Hippocampal formation (tissue), 2 donors: Measurements from ENCODE around the gene MYLK4.
A peak's percentile ranks its signal among the peaks of the same experiment; 100 is the strongest.

Source experiments
- DNase-seq, 2 donors: peaks; one replicate each; lab custom pipeline; 2025; lab: John Stamatoyannopoulos, UW

MYLK4 gene

DNA sequence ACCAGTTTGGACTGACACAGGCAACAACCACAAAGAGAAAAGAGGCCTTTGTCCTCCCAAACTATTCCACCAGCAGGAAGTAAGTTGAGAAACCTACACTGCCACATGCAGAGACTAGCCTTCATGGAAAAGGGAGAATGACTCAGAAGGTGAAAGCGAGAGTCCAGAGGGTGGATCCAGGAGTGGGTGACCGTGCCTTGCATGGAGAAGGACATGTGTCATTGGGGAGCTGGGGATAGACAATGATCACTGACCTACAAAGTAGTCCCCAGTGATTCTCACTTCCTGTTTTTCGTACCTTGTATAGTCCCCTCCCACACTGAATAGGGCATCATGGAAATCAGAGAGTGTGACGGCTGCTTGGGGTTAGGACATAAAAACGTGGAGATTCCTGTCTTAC is 91.9 kb downstream of the MYLK4 start:
- no peak for DNase-seq

DNA sequence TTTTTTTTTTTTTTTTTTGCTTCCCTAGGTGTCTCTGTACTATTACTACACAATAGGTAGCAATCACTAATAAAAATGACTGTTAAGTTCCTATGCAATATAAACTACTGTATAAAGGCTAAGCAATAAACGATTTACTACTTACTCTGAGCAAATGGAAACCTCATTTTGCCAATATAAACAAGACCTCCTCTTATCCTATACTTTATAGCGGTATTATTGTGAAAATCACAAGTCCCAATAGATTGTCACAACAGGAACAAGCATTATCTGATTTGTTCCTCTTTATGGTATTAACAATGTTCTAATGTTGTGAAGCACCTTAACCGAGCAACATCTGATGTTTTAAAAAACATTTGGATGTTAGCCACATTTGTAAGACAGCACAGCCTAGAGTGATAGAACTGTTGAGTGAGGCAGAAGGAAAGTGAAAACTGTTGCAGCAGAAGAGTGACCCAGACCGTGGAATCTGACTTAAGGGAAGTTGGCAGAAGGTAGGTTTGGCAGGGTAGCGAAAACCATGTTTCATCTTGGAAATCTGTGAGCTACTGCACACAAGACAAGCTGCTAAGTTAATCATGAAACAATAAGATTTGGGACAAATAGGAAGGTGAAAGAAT is 94.2 kb downstream of the MYLK4 start:
- DNase-seq = no peak

GRCh38 chr6:2655844-2656433 is 94.8 kb downstream of the MYLK4 start:
- no peak for DNase-seq

DNA sequence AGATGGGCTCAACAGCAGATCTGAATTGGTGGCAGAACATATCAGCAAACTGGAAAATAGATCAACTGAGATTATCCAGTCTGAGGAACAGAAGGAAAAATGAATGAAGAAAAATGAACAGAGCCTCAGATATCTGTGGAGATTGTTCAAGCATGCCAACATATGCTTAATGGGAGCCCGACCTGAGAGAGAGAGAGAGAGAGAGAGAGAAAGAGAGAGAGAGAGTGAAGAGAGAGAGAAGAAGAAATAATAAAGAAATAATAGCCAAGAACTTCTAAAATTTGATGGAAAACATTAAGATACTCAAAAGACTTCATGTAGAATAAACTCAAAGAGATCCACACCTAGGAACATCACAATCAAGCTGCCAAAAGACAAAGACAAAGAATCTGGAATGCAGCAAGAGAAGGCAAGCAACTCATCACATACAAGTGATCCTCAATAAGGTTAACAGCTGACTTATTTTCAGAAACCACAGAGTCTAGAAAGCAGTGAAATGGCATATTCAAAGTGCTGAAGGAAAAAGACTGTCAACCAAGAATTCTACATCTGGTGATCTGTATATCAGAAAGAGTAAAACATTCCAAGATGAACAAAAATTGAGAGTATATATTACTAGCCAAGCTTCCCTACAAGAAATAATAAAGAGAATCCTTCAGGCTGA is 97.2 kb downstream of the MYLK4 start:
- DNase-seq = no peak

GRCh38 chr6:2652611-2653010 is 98.1 kb downstream of the MYLK4 start:
- DNase-seq = no peak

- no peak for DNase-seq
Measured at GRCh38 chr6:2651961-2652360, 98.8 kb downstream of the MYLK4 start.

GRCh38 chr6:2651536-2651935 is 99.2 kb downstream of the MYLK4 start:
- DNase-seq = no peak

DNA sequence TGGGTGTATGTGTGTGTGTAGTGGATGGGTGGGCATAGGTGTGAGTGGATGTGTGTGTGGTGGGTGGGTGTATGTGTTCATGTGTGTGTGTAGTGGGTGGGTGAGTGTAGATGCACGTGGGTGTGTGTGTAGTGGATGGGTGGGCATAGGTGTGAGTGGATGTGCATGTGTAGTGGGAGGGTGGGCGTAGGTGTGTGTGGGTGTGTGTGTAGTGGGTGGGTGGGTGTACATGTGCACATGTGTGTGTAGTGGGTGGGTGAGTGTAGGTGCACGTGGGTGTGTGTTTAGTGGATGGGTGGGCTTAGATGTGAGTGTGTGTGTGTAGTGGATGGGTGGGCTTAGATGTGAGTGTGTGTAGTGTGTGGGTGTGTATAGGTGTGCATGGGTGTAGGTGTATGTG is 104.4 kb downstream of the MYLK4 start:
- DNase-seq = no peak

DNA sequence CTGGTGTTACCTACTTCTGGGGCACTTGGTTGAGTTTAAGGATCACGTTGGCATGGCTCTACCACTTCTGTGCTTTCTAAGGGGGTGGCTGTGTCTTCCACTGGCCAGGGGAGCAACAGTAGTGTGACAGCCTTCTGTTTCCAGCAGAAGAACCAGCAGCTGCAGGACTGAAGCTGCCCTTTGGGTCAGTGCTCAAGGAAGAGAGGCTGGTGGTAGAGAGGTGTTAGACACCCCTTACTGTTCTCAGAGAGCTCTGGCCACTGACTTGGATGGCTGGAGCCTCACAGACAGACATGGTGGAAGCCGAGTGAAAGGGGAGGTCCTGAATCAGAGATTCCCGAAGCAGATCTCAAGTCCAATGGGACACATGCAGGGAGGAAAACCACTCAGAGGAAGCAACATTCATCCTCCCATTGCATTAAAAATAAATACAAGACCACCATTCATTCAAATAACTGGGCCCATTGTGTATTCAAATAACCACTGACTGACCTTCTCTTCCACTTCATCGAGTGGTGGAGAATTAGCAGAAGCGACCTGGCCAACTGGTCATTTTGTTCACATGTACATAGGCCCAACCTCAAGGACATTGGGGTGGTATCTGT is 106.7 kb downstream of the MYLK4 start:
- DNase-seq = no peak

DNA sequence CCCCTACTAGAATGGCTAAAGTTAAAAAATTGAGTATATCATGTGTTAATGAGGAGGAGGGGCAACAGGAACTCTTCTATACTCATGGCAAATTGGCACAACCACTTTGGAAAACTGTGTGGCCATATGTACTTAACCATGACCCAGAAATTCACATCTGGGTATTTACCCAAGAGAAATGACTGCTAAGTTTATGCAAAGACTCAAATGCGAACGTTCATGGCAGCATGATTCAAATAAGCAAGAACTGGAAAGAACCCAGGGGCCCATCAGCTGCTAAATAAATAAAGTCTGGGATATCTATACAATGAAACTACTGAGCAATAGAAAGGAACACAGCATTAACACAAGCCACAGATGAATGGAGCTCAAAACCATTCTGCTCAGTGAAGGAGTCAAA is 107.6 kb downstream of the MYLK4 start:
- no peak for DNase-seq

- DNase-seq = no peak
Measured at GRCh38 chr6:2641044-2641725, 109.5 kb downstream of the MYLK4 start.

DNA sequence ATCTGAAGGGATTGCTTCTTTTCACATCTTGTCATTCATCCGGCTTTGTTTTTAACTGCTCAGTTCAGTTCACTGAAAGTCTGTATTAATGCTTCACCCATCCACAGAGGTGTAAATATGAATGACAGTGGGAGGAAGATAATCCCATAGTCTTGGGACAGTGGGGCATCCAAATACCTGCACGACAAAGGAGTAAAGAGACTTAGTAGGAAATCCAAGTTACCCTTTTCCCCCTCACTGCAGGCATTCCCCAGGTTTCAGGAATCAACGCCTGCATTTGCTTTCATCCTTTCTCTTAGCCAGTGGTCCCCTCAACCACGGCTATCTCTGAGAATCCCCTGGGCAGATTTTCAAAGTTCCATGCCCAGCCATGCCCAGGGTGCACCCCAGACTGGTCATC is 110.2 kb downstream of the MYLK4 start:
- DNase-seq = no peak

- DNase-seq = no peak
Measured at GRCh38 chr6:2639896-2640295, 110.8 kb downstream of the MYLK4 start.

DNA sequence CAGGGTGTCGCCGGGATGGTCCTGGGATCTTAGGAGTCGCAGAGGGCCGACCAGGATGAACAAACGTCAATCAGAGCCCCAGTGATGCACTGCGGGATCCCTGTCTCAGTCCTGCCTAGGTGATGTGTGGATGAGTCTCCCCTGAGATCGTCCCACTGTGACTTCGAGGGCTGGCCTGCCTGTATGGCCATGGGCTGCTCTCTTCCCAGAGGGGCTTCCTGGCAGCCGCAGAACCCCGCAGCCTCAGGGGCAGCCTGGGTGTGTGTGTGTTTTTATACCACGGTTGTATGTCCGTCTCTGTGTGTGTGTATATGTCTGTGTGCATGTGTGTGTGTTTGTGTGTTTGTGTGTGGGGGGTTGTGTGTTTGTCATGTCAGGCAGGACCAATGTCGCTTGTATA is 111.6 kb downstream of the MYLK4 start:
- no peak for DNase-seq

DNA sequence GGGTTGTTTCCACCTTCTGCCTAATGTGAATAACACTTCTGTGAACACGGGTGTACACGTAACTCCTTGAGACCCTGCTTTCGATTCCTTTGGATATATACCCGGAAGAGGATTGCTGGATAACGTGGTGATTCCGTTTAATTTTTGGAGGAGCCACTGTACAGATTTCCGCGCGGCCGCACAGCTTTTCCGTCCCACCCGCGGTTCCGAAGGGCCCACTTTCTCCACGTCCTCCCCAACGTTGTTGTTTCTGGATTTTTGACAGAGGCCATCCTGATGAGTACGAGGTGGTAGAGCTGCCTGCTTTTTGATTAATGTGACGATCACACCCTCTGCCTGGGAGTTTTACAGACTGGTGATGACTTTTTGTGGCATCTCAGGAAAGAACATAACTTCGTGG is 114.0 kb downstream of the MYLK4 start:
- no peak for DNase-seq

- no peak for DNase-seq
Measured at GRCh38 chr6:2635911-2636310, 114.8 kb downstream of the MYLK4 start.

GRCh38 chr6:2634139-2634964 is 116.4 kb downstream of the MYLK4 start:
- peak; percentile 57 to 71 for DNase-seq

DNA sequence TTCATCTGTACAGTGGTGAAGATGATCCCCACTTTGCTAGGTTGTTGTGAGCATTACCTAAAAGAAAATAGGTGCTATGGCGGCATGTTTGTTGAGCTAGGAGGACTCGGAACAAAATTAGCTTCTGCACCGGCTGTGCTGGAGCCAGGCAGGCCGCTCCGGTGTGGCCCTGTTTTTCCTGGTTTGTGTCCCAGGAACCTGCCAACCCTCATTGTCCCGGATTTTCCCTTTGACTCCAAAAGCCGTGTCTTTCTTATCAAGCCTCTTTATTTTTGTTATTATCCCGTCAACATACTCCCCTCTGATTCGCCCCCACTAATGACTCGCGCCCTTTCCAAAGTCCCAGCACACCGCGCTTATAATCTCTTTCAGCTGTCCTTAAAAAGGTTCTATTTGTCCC is 117.0 kb downstream of the MYLK4 start:
- no peak for DNase-seq

DNA sequence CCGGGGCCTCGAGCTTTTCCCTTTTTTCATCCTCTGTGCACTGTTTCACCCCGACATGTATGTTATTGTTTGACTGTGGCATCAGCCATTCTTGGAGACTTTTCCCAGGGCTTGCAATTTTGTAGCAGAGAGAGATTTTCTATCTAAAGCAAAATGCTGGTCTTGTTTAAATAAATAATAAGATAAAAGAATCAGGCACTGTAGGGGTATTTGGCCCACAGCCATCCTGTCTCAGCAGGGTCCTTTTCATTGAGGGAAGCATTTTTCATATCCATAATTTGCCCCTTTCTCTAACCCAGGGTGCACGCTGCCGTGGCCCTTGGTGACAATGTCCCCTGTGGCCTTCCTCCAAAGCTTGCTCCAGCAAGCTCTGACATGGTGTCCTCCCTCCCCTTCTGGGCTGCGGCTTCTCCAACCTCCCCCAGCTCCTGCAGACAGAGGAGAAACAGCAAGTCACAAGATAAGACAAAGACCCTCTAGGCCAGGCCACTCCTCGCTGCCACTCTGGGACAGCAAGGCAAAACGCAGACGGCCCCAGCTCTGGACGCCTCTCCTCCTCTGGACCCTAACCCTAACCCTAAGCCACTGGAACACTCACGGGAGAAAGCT is 117.6 kb downstream of the MYLK4 start:
- DNase-seq = no peak

DNA sequence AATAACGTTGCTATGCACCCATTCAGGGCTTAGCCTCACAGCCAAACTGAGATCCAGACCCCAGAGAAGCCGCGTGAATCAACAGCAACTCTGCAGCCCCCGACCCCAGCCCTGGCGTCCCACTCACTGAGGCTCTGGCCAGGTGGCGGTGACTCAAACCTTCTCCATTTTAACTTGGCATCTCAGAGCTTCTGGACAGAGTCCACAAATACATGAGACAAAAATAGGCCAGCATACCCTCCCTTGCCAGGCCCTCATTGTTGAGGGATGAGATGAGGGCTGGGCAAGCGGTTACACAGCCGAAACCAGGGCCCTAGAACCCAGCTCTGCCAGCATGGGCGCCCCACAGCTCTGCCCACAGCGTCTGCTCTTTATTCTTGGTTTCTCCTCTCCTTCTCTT is 118.4 kb downstream of the MYLK4 start:
- DNase-seq = no peak

- DNase-seq = no peak
Measured at GRCh38 chr6:2630891-2631571, 119.7 kb downstream of the MYLK4 start.
